Endothelial cell (in vitro differentiated cells): Measurements from ENCODE around the gene KLC1. TPM values are rescaled to one million over a fixed set of nuclear protein-coding genes. Genes with fewer than 3 reads are reported as not detected.

Experiments used
- DNase-seq: peaks from one replicate; pipeline ENCODE4 v3.0.0; 2021; ENCODE audit warnings: low spot score
- H3K27ac Mint-ChIP-seq: one replicate; pipeline ENCODE4 v1.8.0; 2021; ENCODE audit warnings: mixed read lengths, inconsistent platforms; ENCODE audit not compliant: unreplicated experiment
- H3K27me3 Mint-ChIP-seq: one replicate; pipeline ENCODE4 v1.8.0; 2021; ENCODE audit warnings: mild to moderate bottlenecking, moderate library complexity, mixed read lengths, inconsistent platforms; ENCODE audit not compliant: unreplicated experiment
- H3K36me3 Mint-ChIP-seq: one replicate; pipeline ENCODE4 v1.8.0; 2021; ENCODE audit warnings: mild to moderate bottlenecking, low read depth, mixed read lengths, inconsistent platforms; ENCODE audit not compliant: unreplicated experiment
- H3K4me1 Mint-ChIP-seq: one replicate; pipeline ENCODE4 v1.8.0; 2021; ENCODE audit warnings: mild to moderate bottlenecking, mixed read lengths, inconsistent platforms; ENCODE audit not compliant: unreplicated experiment
- H3K4me3 Mint-ChIP-seq: one replicate; pipeline ENCODE4 v1.8.0; 2021; ENCODE audit warnings: mild to moderate bottlenecking, mixed read lengths, inconsistent platforms; ENCODE audit not compliant: unreplicated experiment
- H3K9me3 Mint-ChIP-seq: one replicate; pipeline ENCODE4 v1.8.0; 2021; ENCODE audit warnings: mixed read lengths, inconsistent platforms; ENCODE audit not compliant: unreplicated experiment
- total RNA-seq: library from RNA; stranded (reverse); fragmentation: NEBNext Ultra II Directional; extraction: Animal tissue kit (Norgen Biotek cat#: 25700); gene quantifications from one replicate; pipeline ENCODE4 v1.2.1, GENCODE V29; 2021; ENCODE audit not compliant: unreplicated experiment
- TF ChIP-seq, protein P1 (sequence below): fragments of 200-600 bp; sonication (generic); IDR thresholded peaks from one replicate; pipeline ENCODE4 v1.5.0; 2021; ENCODE audit warnings: antibody characterized with exemption; ENCODE audit not compliant: unreplicated experiment

The KLC1 gene
- total RNA-seq, 1 donor from 2014 or later: 220 TPM

DNA sequence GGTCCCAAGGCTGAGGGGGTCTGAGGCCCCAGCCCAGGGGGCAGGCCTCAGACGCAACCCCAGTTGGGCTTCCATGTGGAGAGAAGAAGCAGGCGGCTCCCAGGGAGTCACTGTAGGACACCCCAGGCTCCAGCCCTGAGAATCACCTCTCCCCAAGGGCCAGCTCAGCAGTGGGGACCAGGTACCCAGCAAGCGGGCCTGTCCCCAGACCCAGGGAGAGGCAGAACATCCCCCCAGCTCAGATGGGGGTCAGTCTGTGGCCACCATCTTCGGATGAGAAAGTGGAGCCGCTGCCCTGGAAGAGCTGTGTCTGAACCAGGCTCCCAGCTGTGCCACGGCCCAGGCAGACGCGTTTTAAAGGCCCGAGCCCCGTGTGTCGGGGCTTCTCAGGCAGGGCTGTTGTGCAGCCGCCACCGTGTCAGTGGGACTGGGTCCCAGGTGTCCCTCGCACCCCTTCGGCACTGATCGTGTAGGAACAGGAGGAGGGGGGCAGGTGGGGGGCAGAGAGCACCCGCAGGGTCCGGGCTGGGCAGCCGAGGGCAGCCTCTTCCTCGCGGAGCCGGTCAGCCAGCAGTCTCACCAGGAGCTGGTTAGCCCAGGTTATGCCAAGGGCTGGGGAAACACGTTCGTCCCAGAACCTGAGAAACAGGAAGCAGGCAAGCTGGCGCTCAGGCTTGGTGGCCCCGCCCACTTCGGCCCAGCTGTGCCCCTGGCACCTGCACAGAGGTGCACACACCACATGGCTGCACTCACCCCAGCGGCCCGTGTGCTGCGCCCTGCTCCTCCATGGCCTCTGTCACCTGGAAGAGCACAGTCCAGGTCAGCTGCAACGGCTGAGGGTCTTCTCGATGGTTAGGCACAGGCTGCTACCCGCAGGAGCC, 69.6 kb downstream of the KLC1 start:
- H3K27me3 Mint-ChIP-seq: peaks cover 21% of the 10 kb centered on the region
- TF ChIP-seq, protein P1, sequence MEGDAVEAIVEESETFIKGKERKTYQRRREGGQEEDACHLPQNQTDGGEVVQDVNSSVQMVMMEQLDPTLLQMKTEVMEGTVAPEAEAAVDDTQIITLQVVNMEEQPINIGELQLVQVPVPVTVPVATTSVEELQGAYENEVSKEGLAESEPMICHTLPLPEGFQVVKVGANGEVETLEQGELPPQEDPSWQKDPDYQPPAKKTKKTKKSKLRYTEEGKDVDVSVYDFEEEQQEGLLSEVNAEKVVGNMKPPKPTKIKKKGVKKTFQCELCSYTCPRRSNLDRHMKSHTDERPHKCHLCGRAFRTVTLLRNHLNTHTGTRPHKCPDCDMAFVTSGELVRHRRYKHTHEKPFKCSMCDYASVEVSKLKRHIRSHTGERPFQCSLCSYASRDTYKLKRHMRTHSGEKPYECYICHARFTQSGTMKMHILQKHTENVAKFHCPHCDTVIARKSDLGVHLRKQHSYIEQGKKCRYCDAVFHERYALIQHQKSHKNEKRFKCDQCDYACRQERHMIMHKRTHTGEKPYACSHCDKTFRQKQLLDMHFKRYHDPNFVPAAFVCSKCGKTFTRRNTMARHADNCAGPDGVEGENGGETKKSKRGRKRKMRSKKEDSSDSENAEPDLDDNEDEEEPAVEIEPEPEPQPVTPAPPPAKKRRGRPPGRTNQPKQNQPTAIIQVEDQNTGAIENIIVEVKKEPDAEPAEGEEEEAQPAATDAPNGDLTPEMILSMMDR: no peak
- no peaks in the 10 kb centered on the region for H3K9me3 Mint-ChIP-seq
- no peak overlapping the region for H3K27ac Mint-ChIP-seq
- peaks cover 26% of the 10 kb centered on the region for H3K36me3 Mint-ChIP-seq
- no peak overlapping the region for H3K4me3 Mint-ChIP-seq
- peaks cover 30% of the 10 kb centered on the region for H3K4me1 Mint-ChIP-seq
- DNase-seq: no peak

DNA sequence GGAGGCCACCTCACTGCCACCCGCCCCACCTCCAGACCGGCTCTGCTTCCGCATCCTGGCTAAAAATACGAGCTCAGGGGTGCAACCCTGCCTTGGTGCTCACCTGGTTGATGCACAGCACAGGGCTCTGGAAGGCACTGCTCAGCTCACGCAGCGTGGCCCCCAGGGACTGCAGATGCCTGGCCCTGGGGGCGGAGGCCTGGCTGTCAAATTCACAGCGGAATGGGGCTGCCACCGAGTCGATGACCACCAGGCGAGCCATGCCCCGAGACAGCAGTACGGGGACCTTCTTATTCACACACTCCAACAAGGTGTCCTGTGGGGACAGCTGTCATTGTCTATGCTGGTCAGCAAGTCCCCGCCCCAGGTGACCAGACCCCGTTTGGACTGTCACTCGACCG, 70.2 kb downstream of the KLC1 start:
- H3K4me3 Mint-ChIP-seq: peak overlapping the region; percentile 51
- H3K4me1 Mint-ChIP-seq: peaks cover 36% of the 10 kb centered on the region
- peak overlapping the region; percentile 24 for H3K27ac Mint-ChIP-seq
- TF ChIP-seq, protein P1: no peak
- H3K36me3 Mint-ChIP-seq: peaks cover 27% of the 10 kb centered on the region
- peaks cover 27% of the 10 kb centered on the region for H3K27me3 Mint-ChIP-seq
- no peaks in the 10 kb centered on the region for H3K9me3 Mint-ChIP-seq
- DNase-seq: no peak

DNA sequence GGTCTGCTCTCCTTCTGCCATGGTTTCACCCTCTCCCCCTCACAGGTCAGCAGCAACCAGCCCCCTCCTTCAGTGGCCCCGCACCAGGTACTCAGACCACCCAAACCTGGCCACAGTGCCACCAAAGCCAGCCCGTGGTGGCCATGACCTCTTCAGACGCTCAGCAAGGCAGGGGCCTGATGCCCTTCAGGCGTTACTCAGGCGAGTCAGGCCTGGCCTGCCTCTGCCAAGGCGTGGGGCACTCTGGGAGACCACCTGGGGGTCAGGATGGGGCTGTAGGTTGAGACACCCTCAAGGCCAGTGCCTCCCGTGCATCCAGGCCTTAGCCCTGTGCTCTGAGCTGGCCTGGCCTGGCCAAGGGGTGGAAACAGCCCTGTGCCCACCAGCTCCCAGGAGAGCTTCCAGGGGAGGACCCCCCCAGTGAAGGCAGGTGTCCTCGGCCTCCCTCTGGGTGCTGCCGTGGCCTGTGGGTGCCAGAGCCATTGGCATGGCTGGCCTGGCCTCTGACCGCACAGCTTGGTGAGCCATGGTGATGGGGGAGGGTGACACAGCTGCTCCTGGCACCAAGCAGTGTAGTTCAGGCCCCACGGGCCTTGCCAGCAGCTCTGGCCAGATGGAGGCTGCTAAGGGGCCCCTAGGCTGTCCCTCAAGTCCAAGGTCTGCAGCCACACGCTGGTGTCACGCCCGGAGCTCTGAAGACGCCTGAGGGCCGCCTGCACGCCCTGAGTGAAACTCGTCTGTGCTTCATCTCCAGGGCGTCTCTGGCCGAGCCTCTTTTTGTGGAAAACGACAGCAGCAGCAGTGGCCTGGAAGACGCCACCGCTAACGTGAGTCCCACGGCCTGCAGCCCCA, 71.1 kb downstream of the KLC1 start:
- peaks cover 44% of the 10 kb centered on the region for H3K4me1 Mint-ChIP-seq
- H3K27ac Mint-ChIP-seq: no peak overlapping the region
- H3K27me3 Mint-ChIP-seq: peaks cover 33% of the 10 kb centered on the region
- DNase-seq: no peak
- TF ChIP-seq, protein P1: no peak
- H3K4me3 Mint-ChIP-seq: no peak overlapping the region
- H3K9me3 Mint-ChIP-seq: no peaks in the 10 kb centered on the region
- H3K36me3 Mint-ChIP-seq: peaks cover 32% of the 10 kb centered on the region

DNA sequence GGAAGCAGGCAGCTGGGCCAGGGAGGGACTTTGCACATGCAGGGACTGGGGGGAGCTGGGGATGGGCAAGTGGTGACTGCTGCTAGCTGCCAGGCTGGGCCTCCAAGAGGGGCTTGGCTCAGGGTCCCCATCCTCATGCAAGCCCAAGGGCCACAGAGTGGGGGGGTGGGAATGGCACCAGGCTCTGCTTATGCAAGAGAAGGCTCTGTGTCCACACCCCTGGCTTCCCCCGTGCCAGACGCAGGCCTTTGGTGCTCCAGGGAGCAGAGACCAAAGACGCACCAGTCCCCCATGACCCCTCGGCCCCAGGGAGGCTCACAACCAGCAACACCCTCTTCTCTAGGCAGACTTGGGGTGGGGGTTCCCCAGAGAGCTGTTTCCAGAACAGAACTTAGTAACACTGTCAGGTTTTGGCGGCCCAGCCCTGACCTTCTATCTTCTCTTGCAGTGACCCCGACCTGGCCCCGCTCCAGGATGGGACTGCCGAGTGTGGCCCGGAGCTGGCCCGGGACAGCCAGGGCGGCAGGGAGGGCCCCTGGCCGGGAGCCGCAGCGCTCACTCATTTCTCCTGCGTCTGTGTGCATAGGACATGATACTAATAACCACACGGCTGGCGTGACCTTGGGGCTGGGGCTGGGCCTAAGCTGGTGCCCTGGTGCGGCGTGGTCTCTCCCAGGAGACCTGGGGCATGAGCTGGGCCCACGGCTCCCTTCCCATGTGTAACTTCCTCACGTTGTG, 71.9 kb downstream of the KLC1 start:
- TF ChIP-seq, protein P1: no peak
- Mint-ChIP-seq H3K27me3 (peaks cover 38% of the 10 kb centered on the region), H3K4me3 (no peak overlapping the region), H3K9me3 (no peaks in the 10 kb centered on the region), H3K36me3 (peaks cover 28% of the 10 kb centered on the region), H3K27ac (no peak overlapping the region), H3K4me1 (peaks cover 40% of the 10 kb centered on the region)
- DNase-seq: no peak
